Measurements from ENCODE around the gene KIFAP3. TPM values are rescaled to one million over a fixed set of nuclear protein-coding genes. Genes with fewer than 3 reads are reported as not detected.

KIFAP3 gene
- total and polyA plus RNA-seq, 4 donors, result 4.5 to 11.1 (median 6.9) TPM

DNA sequence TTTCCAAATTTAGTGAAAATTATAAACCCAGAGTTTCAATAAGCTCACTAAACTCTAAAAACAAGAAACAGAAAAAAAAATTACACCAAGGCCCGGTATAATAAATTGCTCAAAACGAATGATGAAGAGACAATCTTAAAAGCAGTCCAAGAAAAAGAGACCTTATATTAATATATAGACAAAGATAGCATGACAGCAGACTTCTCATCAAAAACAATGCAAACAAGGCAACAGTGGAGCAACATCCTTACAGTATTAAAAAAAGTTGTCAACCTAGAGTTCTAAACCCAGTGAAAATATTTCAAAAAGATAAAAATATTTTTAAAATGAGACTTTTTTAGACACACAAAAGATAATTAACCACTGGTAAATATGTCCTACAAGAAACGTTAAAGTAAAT lies 46.7 kb downstream of the KIFAP3 start:
- Histone ChIP-seq H3K36me3 (ENCODE audit: control insufficient read depth in 4 of 4, insufficient read depth in 3 of 4, low read depth in 1 of 4, low read length in 3 of 4) (no peaks in the 10 kb centered on the region), H3K9ac (ENCODE audit: low read depth in 1 of 2, low read length in 2 of 2) (no peak overlapping the region), H3K27me3 (ENCODE audit: control insufficient read depth in 4 of 4, insufficient read depth in 4 of 4, low read length in 3 of 4) (no peaks in the 10 kb centered on the region), H3K4me3 (ENCODE audit: low read depth in 1 of 3, low read length in 3 of 3) (no peak overlapping the region), H3K9me3 (ENCODE audit: control insufficient read depth in 4 of 4, low read length in 3 of 4) (peaks cover 0 to 2% (median 0%) of the 10 kb centered on the region in 4 donors), H3K4me1 (ENCODE audit: control insufficient read depth in 4 of 4, insufficient read depth in 4 of 4, low read length in 3 of 4) (no peaks in the 10 kb centered on the region), H3K27ac (ENCODE audit: low read depth in 1 of 2, low read length in 2 of 2) (no peak overlapping the region)
- WGBS, result 95% methylated on average over 3 of the region's 3 CpGs
- DNase-seq (ENCODE audit: low spot score), result no peak
- TF ChIP-seq EGR1 (IDR thresholded peaks at IDR 0.05; ENCODE audit: low read depth in 2 of 2), result no peak
- TF ChIP-seq, protein P1, sequence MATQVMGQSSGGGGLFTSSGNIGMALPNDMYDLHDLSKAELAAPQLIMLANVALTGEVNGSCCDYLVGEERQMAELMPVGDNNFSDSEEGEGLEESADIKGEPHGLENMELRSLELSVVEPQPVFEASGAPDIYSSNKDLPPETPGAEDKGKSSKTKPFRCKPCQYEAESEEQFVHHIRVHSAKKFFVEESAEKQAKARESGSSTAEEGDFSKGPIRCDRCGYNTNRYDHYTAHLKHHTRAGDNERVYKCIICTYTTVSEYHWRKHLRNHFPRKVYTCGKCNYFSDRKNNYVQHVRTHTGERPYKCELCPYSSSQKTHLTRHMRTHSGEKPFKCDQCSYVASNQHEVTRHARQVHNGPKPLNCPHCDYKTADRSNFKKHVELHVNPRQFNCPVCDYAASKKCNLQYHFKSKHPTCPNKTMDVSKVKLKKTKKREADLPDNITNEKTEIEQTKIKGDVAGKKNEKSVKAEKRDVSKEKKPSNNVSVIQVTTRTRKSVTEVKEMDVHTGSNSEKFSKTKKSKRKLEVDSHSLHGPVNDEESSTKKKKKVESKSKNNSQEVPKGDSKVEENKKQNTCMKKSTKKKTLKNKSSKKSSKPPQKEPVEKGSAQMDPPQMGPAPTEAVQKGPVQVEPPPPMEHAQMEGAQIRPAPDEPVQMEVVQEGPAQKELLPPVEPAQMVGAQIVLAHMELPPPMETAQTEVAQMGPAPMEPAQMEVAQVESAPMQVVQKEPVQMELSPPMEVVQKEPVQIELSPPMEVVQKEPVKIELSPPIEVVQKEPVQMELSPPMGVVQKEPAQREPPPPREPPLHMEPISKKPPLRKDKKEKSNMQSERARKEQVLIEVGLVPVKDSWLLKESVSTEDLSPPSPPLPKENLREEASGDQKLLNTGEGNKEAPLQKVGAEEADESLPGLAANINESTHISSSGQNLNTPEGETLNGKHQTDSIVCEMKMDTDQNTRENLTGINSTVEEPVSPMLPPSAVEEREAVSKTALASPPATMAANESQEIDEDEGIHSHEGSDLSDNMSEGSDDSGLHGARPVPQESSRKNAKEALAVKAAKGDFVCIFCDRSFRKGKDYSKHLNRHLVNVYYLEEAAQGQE (IDR thresholded peaks at IDR 0.05), result no peak
- no peak for TF ChIP-seq HNF4G (IDR thresholded peaks at IDR 0.05)
- TF ChIP-seq YY1 (IDR thresholded peaks at IDR 0.05), result no peak
- TF ChIP-seq NR2F2 (IDR thresholded peaks at IDR 0.05), result no peak
- TF ChIP-seq, protein P2, sequence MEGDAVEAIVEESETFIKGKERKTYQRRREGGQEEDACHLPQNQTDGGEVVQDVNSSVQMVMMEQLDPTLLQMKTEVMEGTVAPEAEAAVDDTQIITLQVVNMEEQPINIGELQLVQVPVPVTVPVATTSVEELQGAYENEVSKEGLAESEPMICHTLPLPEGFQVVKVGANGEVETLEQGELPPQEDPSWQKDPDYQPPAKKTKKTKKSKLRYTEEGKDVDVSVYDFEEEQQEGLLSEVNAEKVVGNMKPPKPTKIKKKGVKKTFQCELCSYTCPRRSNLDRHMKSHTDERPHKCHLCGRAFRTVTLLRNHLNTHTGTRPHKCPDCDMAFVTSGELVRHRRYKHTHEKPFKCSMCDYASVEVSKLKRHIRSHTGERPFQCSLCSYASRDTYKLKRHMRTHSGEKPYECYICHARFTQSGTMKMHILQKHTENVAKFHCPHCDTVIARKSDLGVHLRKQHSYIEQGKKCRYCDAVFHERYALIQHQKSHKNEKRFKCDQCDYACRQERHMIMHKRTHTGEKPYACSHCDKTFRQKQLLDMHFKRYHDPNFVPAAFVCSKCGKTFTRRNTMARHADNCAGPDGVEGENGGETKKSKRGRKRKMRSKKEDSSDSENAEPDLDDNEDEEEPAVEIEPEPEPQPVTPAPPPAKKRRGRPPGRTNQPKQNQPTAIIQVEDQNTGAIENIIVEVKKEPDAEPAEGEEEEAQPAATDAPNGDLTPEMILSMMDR (IDR thresholded peaks at IDR 0.05; ENCODE audit: low read depth, low read length, missing input control), result no peak
- no peak for TF ChIP-seq GABPA (IDR thresholded peaks at IDR 0.05 in 1 of 2, conservative IDR thresholded peaks at IDR 0.05 in 1 of 2)
- no peak for TF ChIP-seq FOXA1 (IDR thresholded peaks at IDR 0.05)
- TF ChIP-seq FOXA2 (IDR thresholded peaks at IDR 0.05), result no peak
- TF ChIP-seq HNF4A (conservative IDR thresholded peaks at IDR 0.05), result no peak
- TF ChIP-seq RXRA (IDR thresholded peaks at IDR 0.05), result no peak

DNA sequence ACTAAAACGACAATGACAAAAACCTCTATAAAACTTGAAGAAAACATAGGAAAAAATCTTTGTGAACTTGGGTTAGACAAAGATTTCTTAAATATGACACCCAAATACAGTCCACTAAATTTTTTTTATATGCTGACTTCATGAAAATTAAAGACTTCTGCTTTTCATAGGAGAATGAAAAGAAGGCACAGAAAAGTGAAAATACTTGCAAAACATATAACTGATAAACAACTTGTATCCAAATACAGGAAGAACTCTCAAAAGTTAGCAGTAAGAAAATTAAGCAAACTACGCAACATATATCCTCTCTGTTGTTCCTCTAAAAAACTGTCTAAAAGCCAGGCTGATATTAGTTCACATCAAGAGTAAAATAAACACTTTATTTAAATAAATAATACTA lies 53.6 kb downstream of the KIFAP3 start:
- no peak for DNase-seq (ENCODE audit: low spot score)
- no peaks in the 10 kb centered on the region for H3K27me3 ChIP-seq (ENCODE audit: control insufficient read depth in 4 of 4, insufficient read depth in 4 of 4, low read length in 3 of 4)
- H3K36me3 ChIP-seq (ENCODE audit: control insufficient read depth in 4 of 4, insufficient read depth in 3 of 4, low read depth in 1 of 4, low read length in 3 of 4), result peaks cover 0 to 4% (median 2%) of the 10 kb centered on the region in 4 donors
- no peaks in the 10 kb centered on the region for H3K4me1 ChIP-seq (ENCODE audit: control insufficient read depth in 4 of 4, insufficient read depth in 4 of 4, low read length in 3 of 4)
- H3K9ac ChIP-seq (ENCODE audit: low read depth in 1 of 2, low read length in 2 of 2), result no peak overlapping the region
- TF ChIP-seq, protein P2 (IDR thresholded peaks at IDR 0.05; ENCODE audit: low read depth, low read length, missing input control), result no peak
- TF ChIP-seq TAF1 (conservative IDR thresholded peaks at IDR 0.05) (no peak), RAD21 (IDR thresholded peaks at IDR 0.05) (no peak), YY1 (IDR thresholded peaks at IDR 0.05) (no peak), FOXA2 (IDR thresholded peaks at IDR 0.05) (no peak), JUND (IDR thresholded peaks at IDR 0.05) (no peak), EGR1 (IDR thresholded peaks at IDR 0.05; ENCODE audit: low read depth in 2 of 2) (no peak), HNF4G (IDR thresholded peaks at IDR 0.05) (no peak), NR2F2 (IDR thresholded peaks at IDR 0.05) (no peak), GABPA (IDR thresholded peaks at IDR 0.05 in 1 of 2, conservative IDR thresholded peaks at IDR 0.05 in 1 of 2) (no peak), RXRA (IDR thresholded peaks at IDR 0.05) (no peak)
- TF ChIP-seq, protein P3, sequence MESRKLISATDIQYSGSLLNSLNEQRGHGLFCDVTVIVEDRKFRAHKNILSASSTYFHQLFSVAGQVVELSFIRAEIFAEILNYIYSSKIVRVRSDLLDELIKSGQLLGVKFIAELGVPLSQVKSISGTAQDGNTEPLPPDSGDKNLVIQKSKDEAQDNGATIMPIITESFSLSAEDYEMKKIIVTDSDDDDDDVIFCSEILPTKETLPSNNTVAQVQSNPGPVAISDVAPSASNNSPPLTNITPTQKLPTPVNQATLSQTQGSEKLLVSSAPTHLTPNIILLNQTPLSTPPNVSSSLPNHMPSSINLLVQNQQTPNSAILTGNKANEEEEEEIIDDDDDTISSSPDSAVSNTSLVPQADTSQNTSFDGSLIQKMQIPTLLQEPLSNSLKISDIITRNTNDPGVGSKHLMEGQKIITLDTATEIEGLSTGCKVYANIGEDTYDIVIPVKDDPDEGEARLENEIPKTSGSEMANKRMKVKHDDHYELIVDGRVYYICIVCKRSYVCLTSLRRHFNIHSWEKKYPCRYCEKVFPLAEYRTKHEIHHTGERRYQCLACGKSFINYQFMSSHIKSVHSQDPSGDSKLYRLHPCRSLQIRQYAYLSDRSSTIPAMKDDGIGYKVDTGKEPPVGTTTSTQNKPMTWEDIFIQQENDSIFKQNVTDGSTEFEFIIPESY (IDR thresholded peaks at IDR 0.05), result no peak
- H3K27ac ChIP-seq (ENCODE audit: low read depth in 1 of 2, low read length in 2 of 2), result no peak overlapping the region
- no peaks in the 10 kb centered on the region for H3K9me3 ChIP-seq (ENCODE audit: control insufficient read depth in 4 of 4, low read length in 3 of 4)
- 85% methylated on average over 2 of the region's 2 CpGs for WGBS
- no peak overlapping the region for H3K4me3 ChIP-seq (ENCODE audit: low read depth in 1 of 3, low read length in 3 of 3)
